IMR-90 (cell line): ENCODE results near the gene GDPD5. TPM values are rescaled to one million over a fixed set of nuclear protein-coding genes. Genes with fewer than 3 reads are reported as not detected.

Experiments used
- ATAC-seq: fragments of 200-7000 bp; cut with Tn5 transposase; 2 replicates; pipeline ENCODE4 v1.9.1; 2020; ENCODE audit warnings: low read depth, mild to moderate bottlenecking, moderate library complexity
- BruUV-seq: library from RNA; stranded (reverse); fragments of 400-500 nt; replicated peaks from 2 replicates; lab custom pipeline; 2021; lab: Mats Ljungman, UMichigan
- CTCF ChIA-PET: fragments of 300-600 bp; formaldehyde crosslinking; extraction: SDS; loops from one replicate; lab custom pipeline; 2021; ENCODE audit warnings: antibody characterized with exemption; lab: Yijun Ruan, JAX
- POLR2A ChIA-PET: fragments of 300-600 bp; sonication (Branson Sonifier 250); formaldehyde crosslinking; loops from one replicate; lab custom pipeline; 2022; ENCODE audit warnings: antibody characterized with exemption; ENCODE audit not compliant: unreplicated experiment; lab: Charles Lee
- DNase-seq: peaks from one replicate; pipeline ENCODE4 v3.0.0; 2013
- H2AFZ ChIP-seq: replicated peaks from 2 replicates; pipeline ENCODE3; 2013; ENCODE audit warnings: low read length, mild to moderate bottlenecking; ENCODE audit not compliant: poor library complexity
- H2AK5ac ChIP-seq: 2 replicates; pipeline ENCODE4 v1.6.1; 2013; ENCODE audit warnings: low read depth, low read length, inconsistent platforms
- H2AK9ac ChIP-seq: replicated peaks from 2 replicates; pipeline ENCODE3; 2013; ENCODE audit warnings: mild to moderate bottlenecking, low read depth, low read length, moderate library complexity; ENCODE audit not compliant: poor library complexity
- H2BK120ac ChIP-seq: 2 replicates; pipeline ENCODE4 v1.6.1; 2013; ENCODE audit warnings: low read depth, low read length, inconsistent platforms
- H2BK15ac ChIP-seq: 3 replicates; pipeline ENCODE4 v1.6.1; 2013; ENCODE audit warnings: low read depth, low read length, inconsistent platforms
- H2BK20ac ChIP-seq: 2 replicates; pipeline ENCODE4 v1.6.1; 2013; ENCODE audit warnings: low read depth, mild to moderate bottlenecking, inconsistent platforms, low read length, moderate library complexity
- H2BK5ac ChIP-seq: 2 replicates; pipeline ENCODE4 v1.6.1; 2013; ENCODE audit warnings: mild to moderate bottlenecking, low read depth, low read length, inconsistent platforms; ENCODE audit not compliant: poor library complexity, severe bottlenecking
- H3K14ac ChIP-seq: replicated peaks from 2 replicates; pipeline ENCODE4 v1.6.1; 2013; ENCODE audit warnings: low read depth, low read length, inconsistent platforms
- H3K18ac ChIP-seq: 2 replicates; pipeline ENCODE4 v1.6.1; 2013; ENCODE audit warnings: low read depth, low read length, control low read depth
- H3K23ac ChIP-seq: 2 replicates; pipeline ENCODE4 v1.6.1; 2013; ENCODE audit warnings: low read depth, low read length, inconsistent platforms
- H3K27ac ChIP-seq: 2 replicates; pipeline ENCODE4 v1.5.1; 2013; ENCODE audit warnings: mild to moderate bottlenecking, control low read depth, low read length; ENCODE audit not compliant: insufficient read depth
- H3K27me3 ChIP-seq: 2 replicates; pipeline ENCODE4 v1.6.1; 2013; ENCODE audit warnings: low read length; ENCODE audit not compliant: control insufficient read depth, insufficient read depth
- H3K36me3 ChIP-seq: 2 replicates; pipeline ENCODE4 v1.6.1; 2013; ENCODE audit warnings: low read length, mixed read lengths; ENCODE audit not compliant: control insufficient read depth, insufficient read depth
- H3K4ac ChIP-seq: 2 replicates; pipeline ENCODE4 v1.6.1; 2013; ENCODE audit warnings: low read depth, low read length, inconsistent platforms
- H3K4me1 ChIP-seq: 2 replicates; pipeline ENCODE4 v1.6.1; 2013; ENCODE audit warnings: low read length, mixed read lengths; ENCODE audit not compliant: control insufficient read depth, insufficient read depth
- H3K4me2 ChIP-seq: 2 replicates; pipeline ENCODE4 v1.6.1; 2013; ENCODE audit warnings: low read depth, mild to moderate bottlenecking, control low read depth, low read length, moderate library complexity
- H3K4me3 ChIP-seq: 2 replicates; pipeline ENCODE4 v1.5.1; 2013; ENCODE audit warnings: low read depth, mild to moderate bottlenecking, control low read depth, low read length, moderate library complexity; ENCODE audit not compliant: insufficient read depth
- H3K56ac ChIP-seq: 2 replicates; pipeline ENCODE4 v1.6.1; 2013; ENCODE audit warnings: low read length, inconsistent platforms; ENCODE audit not compliant: insufficient read depth; ENCODE audit errors: extremely low read depth
- H3K79me1 ChIP-seq, 2 experiments: 2 replicates each; pipeline ENCODE4 v1.6.1; 2013; ENCODE audit warnings: low read length in 2 of 2, inconsistent platforms in 1 of 2, low read depth in 1 of 2
- H3K9ac ChIP-seq: 2 replicates; pipeline ENCODE4 v1.6.1; 2013; ENCODE audit warnings: low read depth, low read length, control low read depth
- H3K9me1 ChIP-seq: 2 replicates; pipeline ENCODE4 v1.6.1; 2013; ENCODE audit warnings: low read length, inconsistent platforms; ENCODE audit not compliant: insufficient read depth
- H3K9me3 ChIP-seq: 2 replicates; pipeline ENCODE4 v1.6.1; 2013; ENCODE audit warnings: low read length; ENCODE audit not compliant: control insufficient read depth, insufficient read depth
- H4K20me1 ChIP-seq: 2 replicates; pipeline ENCODE4 v1.6.1; 2013; ENCODE audit warnings: low read length, inconsistent platforms; ENCODE audit not compliant: insufficient read depth
- H4K5ac ChIP-seq: 2 replicates; pipeline ENCODE4 v1.6.1; 2013; ENCODE audit warnings: mild to moderate bottlenecking, low read depth, low read length, control low read depth
- H4K8ac ChIP-seq, 2 experiments: 2 replicates each; pipeline ENCODE4 v1.6.1; 2013; ENCODE audit warnings: low read depth in 2 of 2, low read length in 2 of 2, control low read depth in 1 of 2, inconsistent platforms in 1 of 2
- H4K91ac ChIP-seq: 2 replicates; pipeline ENCODE4 v1.6.1; 2013; ENCODE audit warnings: low read depth, low read length, inconsistent platforms; ENCODE audit not compliant: insufficient read depth
- BHLHE40 ChIP-seq: fragments of 150-350 bp; IDR thresholded peaks from 2 replicates; pipeline ENCODE4 v1.6.1; 2016; ENCODE audit warnings: mild to moderate bottlenecking, low read depth, low read length
- CEBPB ChIP-seq: IDR thresholded peaks from 2 replicates; pipeline ENCODE4 v1.6.1; 2012; ENCODE audit warnings: low read depth, low read length, improper control_type of control experiment
- CHD1 ChIP-seq: IDR thresholded peaks from 2 replicates; pipeline ENCODE4 v1.6.1; 2012; ENCODE audit warnings: low read depth, low read length, improper control_type of control experiment
- ELK1 ChIP-seq: fragments of 150-350 bp; IDR thresholded peaks from 2 replicates; pipeline ENCODE4 v1.6.1; 2016; ENCODE audit warnings: low read depth, mild to moderate bottlenecking, low read length, moderate library complexity, borderline replicate concordance
- FOS ChIP-seq: fragments of 150-350 bp; IDR thresholded peaks from 2 replicates; pipeline ENCODE4 v1.6.1; 2016; ENCODE audit warnings: low read depth, low read length
- MAFK ChIP-seq: IDR thresholded peaks from 2 replicates; pipeline ENCODE4 v1.6.1; 2012; ENCODE audit warnings: low read depth, low read length, improper control_type of control experiment
- MAZ ChIP-seq: IDR thresholded peaks from 2 replicates; pipeline ENCODE4 v1.6.1; 2012; ENCODE audit warnings: low read depth, mild to moderate bottlenecking, low read length, improper control_type of control experiment, moderate library complexity, borderline replicate concordance
- NFE2L2 ChIP-seq: fragments of 150-350 bp; IDR thresholded peaks from 2 replicates; pipeline ENCODE4 v1.6.1; 2016; ENCODE audit warnings: low read depth, mild to moderate bottlenecking, low read length
- RAD21 ChIP-seq: IDR thresholded peaks from 2 replicates; pipeline ENCODE4 v1.6.1; 2012; ENCODE audit warnings: low read length, improper control_type of control experiment
- RCOR1 ChIP-seq: IDR thresholded peaks from 2 replicates; pipeline ENCODE4 v1.6.1; 2012; ENCODE audit warnings: mild to moderate bottlenecking, low read length, improper control_type of control experiment; ENCODE audit not compliant: insufficient replicate concordance
- RFX5 ChIP-seq: IDR thresholded peaks from 2 replicates; pipeline ENCODE4 v1.8.0; 2012; ENCODE audit warnings: low read depth, mild to moderate bottlenecking, low read length, moderate library complexity
- SMC3 ChIP-seq: fragments of 150-350 bp; IDR thresholded peaks from 2 replicates; pipeline ENCODE4 v1.6.1; 2016; ENCODE audit warnings: low read depth, mild to moderate bottlenecking, antibody characterized with exemption, low read length, moderate library complexity
- WGBS, 2 experiments: methylation state at CpG; one replicate each; pipeline versions ENCODE4 v1.1.5 to v1.1.7; 2013; ENCODE audit warnings: missing lambda C conversion rate in 2 of 2; ENCODE audit not compliant: insufficient read length in 1 of 2; ENCODE audit errors: extremely low coverage in 2 of 2; 5-methylcytosine and 5-hydroxymethylcytosine counted together
- dilution Hi-C: fragments of 300-500 bp; cut with HindIII; formaldehyde crosslinking; loops from one replicate; pipeline ENCODE4 v1.14.3; 2018; ENCODE audit warnings: low sequenced_read_pairs; ENCODE audit not compliant: unreplicated experiment
- in situ Hi-C: fragments of 300-500 bp; cut with MboI; formaldehyde crosslinking; loops from 3 replicates; pipeline ENCODE4 v1.14.3; 2019; ENCODE audit warnings: low sequenced_read_pairs, inconsistent platforms, mixed read lengths
- intact Hi-C: fragments of 100-400 bp; cut with micrococcal nuclease; formaldehyde crosslinking; loops from 2 replicates; pipeline ENCODE4 v1.10.0; 2022
- polyA plus RNA-seq, 3 experiments: library from polyadenylated mRNA; depleted of rRNA; stranded (reverse); fragments of >200 nt; gene quantifications; 2 replicates each; pipeline ENCODE4 v1.2.3, GENCODE V29; 2012; ENCODE audit warnings: low replicate concordance in 1 of 3
- total RNA-seq: library from RNA; depleted of rRNA; stranded (reverse); fragments of >200 nt; gene quantifications from 2 replicates; pipeline ENCODE4 v1.2.3, GENCODE V29; 2012

GDPD5 gene
- total and polyA plus RNA-seq, 2 of the 4 experiments (the other 2 are of a cell fraction): 2.0 to 7.9 TPM

GRCh38 chr11:75490221-75491181, 35.2 kb downstream of the GDPD5 start (continued):
- TF ChIP-seq MAZ (no peak), RCOR1 (no peak)

DNA sequence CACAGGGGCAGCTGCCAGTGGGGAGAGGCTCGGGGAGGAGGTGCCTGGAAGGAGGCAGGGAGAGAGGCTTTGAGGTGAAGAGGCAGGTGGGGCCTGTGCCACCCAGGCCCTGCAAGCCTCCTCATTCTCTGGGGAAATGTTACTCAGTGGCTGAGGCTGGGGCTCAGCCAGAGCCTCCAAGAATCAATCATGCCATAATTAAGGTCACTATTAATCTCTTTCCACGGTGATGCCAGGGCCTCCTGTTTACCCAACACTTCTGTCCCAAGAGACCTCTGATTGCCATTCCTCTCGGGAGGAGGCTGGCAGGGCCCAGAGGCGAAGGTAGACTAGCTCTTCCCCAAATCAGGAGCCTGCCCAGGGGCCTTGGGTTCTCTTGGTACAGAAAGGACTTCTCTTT, 38.4 kb downstream of the GDPD5 start:
- ATAC-seq (no peak), DNase-seq (no peak)
- Histone ChIP-seq H3K27ac (no peak overlapping the region), H2AK9ac (no peak overlapping the region), H4K91ac (no peak overlapping the region), H3K79me1 (no peaks in the 10 kb centered on the region), H3K9me1 (peaks cover 2% of the 10 kb centered on the region; the same call in 1 of the 2 replicates), H2AFZ (no peak overlapping the region), H2AK5ac (no peak overlapping the region), H3K27me3 (no peaks in the 10 kb centered on the region; the same call in 1 of the 2 replicates), H3K9ac (no peak overlapping the region), H2BK15ac (no peak overlapping the region), H3K56ac (no peak overlapping the region), H2BK20ac (no peak overlapping the region), H3K9me3 (no peaks in the 10 kb centered on the region), H3K4me3 (no peak overlapping the region), H2BK120ac (no peak overlapping the region), H3K4ac (no peak overlapping the region), H4K8ac (no peak overlapping the region), H4K20me1 (no peaks in the 10 kb centered on the region), H2BK5ac (no peak overlapping the region), H3K23ac (no peak overlapping the region), H3K4me1 (peaks cover 9% of the 10 kb centered on the region), H3K18ac (no peak overlapping the region), H4K5ac (no peak overlapping the region), H3K4me2 (no peak overlapping the region), H3K36me3 (no peaks in the 10 kb centered on the region), H3K14ac (no peak overlapping the region)
- TF ChIP-seq RFX5 (no peak), NFE2L2 (no peak), CHD1 (no peak), RCOR1 (no peak), SMC3 (no peak), ELK1 (no peak), MAFK (no peak), CEBPB (no peak), RAD21 (no peak), BHLHE40 (no peak), FOS (no peak)
- in situ Hi-C loops (no loop called here), intact Hi-C loops (no loop called here), dilution Hi-C loops (no loop called here)
- WGBS, 2 experiments: no CpG with 5 or more reads among the region's 4 CpGs
- CTCF ChIA-PET: no interaction called here
- no TSS peak for BruUV-seq
- POLR2A ChIA-PET: no interaction called here
